Measurements from ENCODE around the gene MRTFB. TPM values are rescaled to one million over a fixed set of nuclear protein-coding genes. Genes with fewer than 3 reads are reported as not detected.

The MRTFB gene
- total and polyA plus RNA-seq, 8 donors: 4.3 to 81.6 (median 22.4) TPM

DNA sequence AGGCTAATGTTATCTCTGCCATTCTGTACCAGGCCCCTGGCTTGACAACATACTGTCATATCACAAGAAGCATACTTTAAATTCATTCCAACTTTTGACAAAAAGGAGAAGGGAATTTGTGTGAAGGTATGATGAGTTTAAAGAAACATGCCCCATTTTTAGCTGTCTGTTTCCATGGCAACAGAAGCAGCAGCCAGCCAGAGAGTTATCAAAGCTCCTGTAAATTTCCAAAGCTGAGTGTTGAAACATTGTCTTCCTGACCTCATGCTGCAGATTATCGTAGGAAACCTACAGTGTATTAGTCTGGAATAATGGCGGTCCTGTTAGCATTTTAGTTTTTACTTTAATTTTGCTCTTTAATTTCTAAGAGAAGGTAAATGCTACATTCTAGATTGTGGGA, 124.9 kb downstream of the MRTFB start:
- H3K9me3 ChIP-seq: no peaks in the 10 kb centered on the region
- intact Hi-C loops (cut with DNase I; ENCODE audit: low total_unique reads): no loop called here
- peak overlapping the region in 2 of 5 donors; percentile 23 to 31 for H3K27ac ChIP-seq
- no peak for DNase-seq
- no peak overlapping the region for H3K4me3 ChIP-seq
- peaks cover 0 to 26% (median 5%) of the 10 kb centered on the region in 4 donors for H3K4me1 ChIP-seq
- no peaks in the 10 kb centered on the region for H3K27me3 ChIP-seq
- H3K36me3 ChIP-seq: no peaks in the 10 kb centered on the region
- 75 to 78% (median 78%) methylated on average over 2 of the region's 2 CpGs for WGBS, 5 donors
- TF ChIP-seq POLR2AphosphoS5 (IDR thresholded peaks at IDR 0.05): no peak
- TF ChIP-seq EP300 (IDR thresholded peaks at IDR 0.05): no peak
- TF ChIP-seq, protein P1, sequence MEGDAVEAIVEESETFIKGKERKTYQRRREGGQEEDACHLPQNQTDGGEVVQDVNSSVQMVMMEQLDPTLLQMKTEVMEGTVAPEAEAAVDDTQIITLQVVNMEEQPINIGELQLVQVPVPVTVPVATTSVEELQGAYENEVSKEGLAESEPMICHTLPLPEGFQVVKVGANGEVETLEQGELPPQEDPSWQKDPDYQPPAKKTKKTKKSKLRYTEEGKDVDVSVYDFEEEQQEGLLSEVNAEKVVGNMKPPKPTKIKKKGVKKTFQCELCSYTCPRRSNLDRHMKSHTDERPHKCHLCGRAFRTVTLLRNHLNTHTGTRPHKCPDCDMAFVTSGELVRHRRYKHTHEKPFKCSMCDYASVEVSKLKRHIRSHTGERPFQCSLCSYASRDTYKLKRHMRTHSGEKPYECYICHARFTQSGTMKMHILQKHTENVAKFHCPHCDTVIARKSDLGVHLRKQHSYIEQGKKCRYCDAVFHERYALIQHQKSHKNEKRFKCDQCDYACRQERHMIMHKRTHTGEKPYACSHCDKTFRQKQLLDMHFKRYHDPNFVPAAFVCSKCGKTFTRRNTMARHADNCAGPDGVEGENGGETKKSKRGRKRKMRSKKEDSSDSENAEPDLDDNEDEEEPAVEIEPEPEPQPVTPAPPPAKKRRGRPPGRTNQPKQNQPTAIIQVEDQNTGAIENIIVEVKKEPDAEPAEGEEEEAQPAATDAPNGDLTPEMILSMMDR (IDR thresholded peaks at IDR 0.05): no peak
- TF ChIP-seq POLR2A (IDR thresholded peaks at IDR 0.05): no peak

DNA sequence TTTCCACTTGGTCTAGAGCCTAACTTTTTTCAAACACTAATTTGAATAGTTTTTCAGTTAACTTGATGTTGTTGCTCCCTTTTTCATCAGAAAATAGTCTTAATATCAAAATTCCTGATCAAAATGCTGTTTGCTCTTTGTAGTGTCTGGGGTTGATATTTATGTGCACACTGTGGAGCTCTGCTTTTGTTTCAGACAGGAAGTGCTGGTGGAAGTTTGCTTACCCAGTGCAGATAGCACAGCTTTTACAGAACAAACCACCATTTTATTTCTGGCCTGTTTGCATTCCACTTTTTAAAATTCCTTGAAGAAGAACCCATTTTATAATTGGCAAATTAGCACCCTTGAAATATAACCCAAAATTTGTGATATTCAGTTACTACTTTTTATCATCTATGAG, 125.4 kb downstream of the MRTFB start:
- TF ChIP-seq, protein P1 (IDR thresholded peaks at IDR 0.05): no peak
- TF ChIP-seq EP300 (IDR thresholded peaks at IDR 0.05): no peak
- TF ChIP-seq POLR2AphosphoS5 (IDR thresholded peaks at IDR 0.05): no peak
- no peak for TF ChIP-seq POLR2A (IDR thresholded peaks at IDR 0.05)
- DNase-seq: peak in 1 of 2 donors; percentile 45
- H3K27ac ChIP-seq: peak overlapping the region in 2 of 5 donors; percentile 23 to 31
- H3K27me3 ChIP-seq: no peaks in the 10 kb centered on the region
- H3K4me3 ChIP-seq: no peak overlapping the region
- no peaks in the 10 kb centered on the region for H3K9me3 ChIP-seq
- peaks cover 0 to 31% (median 5%) of the 10 kb centered on the region in 4 donors for H3K4me1 ChIP-seq
- no peaks in the 10 kb centered on the region for H3K36me3 ChIP-seq
- intact Hi-C loops (cut with DNase I; ENCODE audit: low total_unique reads): no loop called here

DNA sequence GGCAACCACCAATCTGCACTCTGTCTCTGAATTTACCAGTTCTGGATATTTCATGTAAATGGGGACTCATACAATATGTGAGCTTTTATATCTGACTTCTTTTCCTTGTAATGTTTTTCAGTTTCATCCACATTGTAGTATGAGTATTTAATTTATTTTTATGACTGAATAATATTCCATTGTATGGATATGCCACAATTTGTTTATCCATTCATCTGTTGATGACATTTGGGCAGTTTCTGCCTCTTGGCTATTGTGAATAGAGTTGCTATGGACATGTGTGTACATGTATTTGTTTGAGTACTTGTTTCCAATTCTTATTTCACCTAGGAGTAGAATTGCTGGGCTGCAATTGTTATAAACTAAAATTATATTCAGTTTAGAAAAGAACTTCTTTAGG, 126.9 kb downstream of the MRTFB start:
- Histone ChIP-seq H3K4me3 (no peak overlapping the region), H3K36me3 (no peaks in the 10 kb centered on the region), H3K27ac (no peak overlapping the region), H3K4me1 (peaks cover 5 to 46% (median 16%) of the 10 kb centered on the region in 4 donors), H3K9me3 (no peaks in the 10 kb centered on the region), H3K27me3 (no peaks in the 10 kb centered on the region)
- no peak for DNase-seq
- TF ChIP-seq POLR2A (IDR thresholded peaks at IDR 0.05) (no peak), EP300 (IDR thresholded peaks at IDR 0.05) (no peak), POLR2AphosphoS5 (IDR thresholded peaks at IDR 0.05) (no peak)
- TF ChIP-seq, protein P1 (IDR thresholded peaks at IDR 0.05): no peak
- intact Hi-C loops (cut with DNase I; ENCODE audit: low total_unique reads): no loop called here

DNA sequence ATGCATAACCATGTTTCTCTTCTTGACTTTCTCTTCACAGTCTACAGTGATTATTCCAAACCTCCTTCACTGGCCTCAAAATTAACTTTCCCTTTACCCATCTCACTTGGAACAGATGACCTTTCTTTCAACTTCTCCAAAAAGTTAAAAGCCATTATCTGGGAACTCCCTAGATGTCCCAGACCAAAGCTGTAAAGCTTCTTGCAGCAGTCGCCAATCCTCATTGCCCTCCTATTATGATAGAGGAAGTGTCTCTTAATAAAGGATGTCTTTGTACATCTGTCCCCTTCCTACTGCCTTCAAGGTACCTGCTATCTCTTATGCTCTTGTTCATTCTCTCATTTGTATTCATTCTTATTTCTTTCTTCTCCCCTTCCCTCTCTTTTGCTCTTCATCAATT, 127.5 kb downstream of the MRTFB start:
- TF ChIP-seq POLR2AphosphoS5 (IDR thresholded peaks at IDR 0.05) (no peak), EP300 (IDR thresholded peaks at IDR 0.05) (no peak), POLR2A (IDR thresholded peaks at IDR 0.05) (no peak)
- TF ChIP-seq, protein P1 (IDR thresholded peaks at IDR 0.05): no peak
- intact Hi-C loops (cut with DNase I; ENCODE audit: low total_unique reads): no loop called here
- WGBS, 5 donors: 68 to 90% (median 88%) methylated on average over 1 of the region's 1 CpG

More for the DNA sequence above, 127.5 kb downstream of the MRTFB start:
- Histone ChIP-seq H3K27ac (no peak overlapping the region), H3K4me1 (peaks cover 5 to 50% (median 18%) of the 10 kb centered on the region in 4 donors), H3K9me3 (no peaks in the 10 kb centered on the region), H3K36me3 (no peaks in the 10 kb centered on the region), H3K4me3 (no peak overlapping the region), H3K27me3 (no peaks in the 10 kb centered on the region)
- DNase-seq: no peak

Measured in stomach (tissue), 9 donors.